Measurements from ENCODE around the gene IFT20.
"Not testable (repeated sequence)": the region's sequence is repeated elsewhere in the genome, so short reads cannot be mapped to it uniquely, and the experiment has no call there.

Gene IFT20

GRCh38 chr17:28317099-28317965, 17.9 kb downstream of the IFT20 start:
- DNase-seq = no peak

- no peak for DNase-seq
Measured at GRCh38 chr17:28315846-28316705, 19.2 kb downstream of the IFT20 start.

GRCh38 chr17:28313841-28314240, 21.4 kb downstream of the IFT20 start:
- DNase-seq = no peak

- no peak for DNase-seq
Measured at GRCh38 chr17:28306954-28307401, 28.3 kb downstream of the IFT20 start.

GRCh38 chr17:28298449-28298848, 36.8 kb downstream of the IFT20 start:
- no peak for DNase-seq

- peak in 3 of 56 donors; percentile 2 to 9 (median 3) for DNase-seq
Measured at GRCh38 chr17:28295677-28296578, 39.3 kb downstream of the IFT20 start.

GRCh38 chr17:28293994-28294393, 41.3 kb downstream of the IFT20 start:
- no peak for DNase-seq

- not testable (repeated sequence) for DNase-seq
Measured at GRCh38 chr17:28292878-28293277, 42.4 kb downstream of the IFT20 start.

- no peak for DNase-seq
Measured at GRCh38 chr17:28291780-28292330, 43.4 kb downstream of the IFT20 start.

- no peak for DNase-seq
Measured at GRCh38 chr17:28290703-28291102, 44.6 kb downstream of the IFT20 start.

- DNase-seq = no peak
Measured at GRCh38 chr17:28285965-28286364, 49.3 kb downstream of the IFT20 start.

GRCh38 chr17:28282596-28282995, 52.7 kb downstream of the IFT20 start:
- peak in 3 of 56 donors; percentile 9 to 21 (median 11) for DNase-seq

GRCh38 chr17:28280826-28281225, 54.4 kb downstream of the IFT20 start:
- no peak for DNase-seq

- no peak for DNase-seq
Measured at GRCh38 chr17:28279411-28279810, 55.9 kb downstream of the IFT20 start.
